IMR-90 (cell line): ENCODE data around the gene SCFD1. TPM values are rescaled to one million over a fixed set of nuclear protein-coding genes. Genes with fewer than 3 reads are reported as not detected.
A peak's percentile ranks its signal among the peaks of the same experiment; 100 is the strongest.

Experiments
- ATAC-seq: fragments of 200-7000 bp; cut with Tn5 transposase; 2 replicates; pipeline ENCODE4 v1.9.1; 2020; ENCODE audit warnings: low read depth, mild to moderate bottlenecking, moderate library complexity
- BruUV-seq: library from RNA; stranded (reverse); fragments of 400-500 nt; replicated peaks from 2 replicates; lab custom pipeline; 2021; lab: Mats Ljungman, UMichigan
- CTCF ChIA-PET: fragments of 300-600 bp; formaldehyde crosslinking; extraction: SDS; loops from one replicate; lab custom pipeline; 2021; ENCODE audit warnings: antibody characterized with exemption; lab: Yijun Ruan, JAX
- POLR2A ChIA-PET: fragments of 300-600 bp; sonication (Branson Sonifier 250); formaldehyde crosslinking; loops from one replicate; lab custom pipeline; 2022; ENCODE audit warnings: antibody characterized with exemption; ENCODE audit not compliant: unreplicated experiment; lab: Charles Lee
- DNase-seq: peaks from one replicate; pipeline ENCODE4 v3.0.0; 2013
- H2AFZ ChIP-seq: replicated peaks from 2 replicates; pipeline ENCODE3; 2013; ENCODE audit warnings: low read length, mild to moderate bottlenecking; ENCODE audit not compliant: poor library complexity
- H2AK5ac ChIP-seq: 2 replicates; pipeline ENCODE4 v1.6.1; 2013; ENCODE audit warnings: low read depth, low read length, inconsistent platforms
- H2AK9ac ChIP-seq: replicated peaks from 2 replicates; pipeline ENCODE3; 2013; ENCODE audit warnings: mild to moderate bottlenecking, low read depth, low read length, moderate library complexity; ENCODE audit not compliant: poor library complexity
- H2BK120ac ChIP-seq: 2 replicates; pipeline ENCODE4 v1.6.1; 2013; ENCODE audit warnings: low read depth, low read length, inconsistent platforms
- H2BK15ac ChIP-seq: 3 replicates; pipeline ENCODE4 v1.6.1; 2013; ENCODE audit warnings: low read depth, low read length, inconsistent platforms
- H2BK20ac ChIP-seq: 2 replicates; pipeline ENCODE4 v1.6.1; 2013; ENCODE audit warnings: low read depth, mild to moderate bottlenecking, inconsistent platforms, low read length, moderate library complexity
- H2BK5ac ChIP-seq: 2 replicates; pipeline ENCODE4 v1.6.1; 2013; ENCODE audit warnings: mild to moderate bottlenecking, low read depth, low read length, inconsistent platforms; ENCODE audit not compliant: poor library complexity, severe bottlenecking
- H3K14ac ChIP-seq: replicated peaks from 2 replicates; pipeline ENCODE4 v1.6.1; 2013; ENCODE audit warnings: low read depth, low read length, inconsistent platforms
- H3K18ac ChIP-seq: 2 replicates; pipeline ENCODE4 v1.6.1; 2013; ENCODE audit warnings: low read depth, low read length, control low read depth
- H3K23ac ChIP-seq: 2 replicates; pipeline ENCODE4 v1.6.1; 2013; ENCODE audit warnings: low read depth, low read length, inconsistent platforms
- H3K27ac ChIP-seq: 2 replicates; pipeline ENCODE4 v1.5.1; 2013; ENCODE audit warnings: mild to moderate bottlenecking, control low read depth, low read length; ENCODE audit not compliant: insufficient read depth
- H3K27me3 ChIP-seq: 2 replicates; pipeline ENCODE4 v1.6.1; 2013; ENCODE audit warnings: low read length; ENCODE audit not compliant: control insufficient read depth, insufficient read depth
- H3K36me3 ChIP-seq: 2 replicates; pipeline ENCODE4 v1.6.1; 2013; ENCODE audit warnings: low read length, mixed read lengths; ENCODE audit not compliant: control insufficient read depth, insufficient read depth
- H3K4ac ChIP-seq: 2 replicates; pipeline ENCODE4 v1.6.1; 2013; ENCODE audit warnings: low read depth, low read length, inconsistent platforms
- H3K4me1 ChIP-seq: 2 replicates; pipeline ENCODE4 v1.6.1; 2013; ENCODE audit warnings: low read length, mixed read lengths; ENCODE audit not compliant: control insufficient read depth, insufficient read depth
- H3K4me2 ChIP-seq: 2 replicates; pipeline ENCODE4 v1.6.1; 2013; ENCODE audit warnings: low read depth, mild to moderate bottlenecking, control low read depth, low read length, moderate library complexity
- H3K4me3 ChIP-seq: 2 replicates; pipeline ENCODE4 v1.5.1; 2013; ENCODE audit warnings: low read depth, mild to moderate bottlenecking, control low read depth, low read length, moderate library complexity; ENCODE audit not compliant: insufficient read depth
- H3K56ac ChIP-seq: 2 replicates; pipeline ENCODE4 v1.6.1; 2013; ENCODE audit warnings: low read length, inconsistent platforms; ENCODE audit not compliant: insufficient read depth; ENCODE audit errors: extremely low read depth
- H3K79me1 ChIP-seq, 2 experiments: 2 replicates each; pipeline ENCODE4 v1.6.1; 2013; ENCODE audit warnings: low read length in 2 of 2, inconsistent platforms in 1 of 2, low read depth in 1 of 2
- H3K9ac ChIP-seq: 2 replicates; pipeline ENCODE4 v1.6.1; 2013; ENCODE audit warnings: low read depth, low read length, control low read depth
- H3K9me1 ChIP-seq: 2 replicates; pipeline ENCODE4 v1.6.1; 2013; ENCODE audit warnings: low read length, inconsistent platforms; ENCODE audit not compliant: insufficient read depth
- H3K9me3 ChIP-seq: 2 replicates; pipeline ENCODE4 v1.6.1; 2013; ENCODE audit warnings: low read length; ENCODE audit not compliant: control insufficient read depth, insufficient read depth
- H4K20me1 ChIP-seq: 2 replicates; pipeline ENCODE4 v1.6.1; 2013; ENCODE audit warnings: low read length, inconsistent platforms; ENCODE audit not compliant: insufficient read depth
- H4K5ac ChIP-seq: 2 replicates; pipeline ENCODE4 v1.6.1; 2013; ENCODE audit warnings: mild to moderate bottlenecking, low read depth, low read length, control low read depth
- H4K8ac ChIP-seq, 2 experiments: 2 replicates each; pipeline ENCODE4 v1.6.1; 2013; ENCODE audit warnings: low read depth in 2 of 2, low read length in 2 of 2, control low read depth in 1 of 2, inconsistent platforms in 1 of 2
- H4K91ac ChIP-seq: 2 replicates; pipeline ENCODE4 v1.6.1; 2013; ENCODE audit warnings: low read depth, low read length, inconsistent platforms; ENCODE audit not compliant: insufficient read depth
- ELK1 ChIP-seq: fragments of 150-350 bp; IDR thresholded peaks from 2 replicates; pipeline ENCODE4 v1.6.1; 2016; ENCODE audit warnings: low read depth, mild to moderate bottlenecking, low read length, moderate library complexity, borderline replicate concordance
- MAZ ChIP-seq: IDR thresholded peaks from 2 replicates; pipeline ENCODE4 v1.6.1; 2012; ENCODE audit warnings: low read depth, mild to moderate bottlenecking, low read length, improper control_type of control experiment, moderate library complexity, borderline replicate concordance
- MXI1 ChIP-seq: IDR thresholded peaks from 2 replicates; pipeline ENCODE4 v1.6.1; 2012; ENCODE audit warnings: low read depth, mild to moderate bottlenecking, low read length, moderate library complexity, borderline replicate concordance
- POLR2A ChIP-seq: IDR thresholded peaks from 2 replicates; pipeline ENCODE4 v1.6.1; 2012; ENCODE audit warnings: mild to moderate bottlenecking, low read depth, low read length
- RAD21 ChIP-seq: IDR thresholded peaks from 2 replicates; pipeline ENCODE4 v1.6.1; 2012; ENCODE audit warnings: low read length, improper control_type of control experiment
- RCOR1 ChIP-seq: IDR thresholded peaks from 2 replicates; pipeline ENCODE4 v1.6.1; 2012; ENCODE audit warnings: mild to moderate bottlenecking, low read length, improper control_type of control experiment; ENCODE audit not compliant: insufficient replicate concordance
- WGBS, 2 experiments: methylation state at CpG; one replicate each; pipeline versions ENCODE4 v1.1.5 to v1.1.7; 2013; ENCODE audit warnings: missing lambda C conversion rate in 2 of 2; ENCODE audit not compliant: insufficient read length in 1 of 2; ENCODE audit errors: extremely low coverage in 2 of 2; 5-methylcytosine and 5-hydroxymethylcytosine counted together
- dilution Hi-C: fragments of 300-500 bp; cut with HindIII; formaldehyde crosslinking; loops from one replicate; pipeline ENCODE4 v1.14.3; 2018; ENCODE audit warnings: low sequenced_read_pairs; ENCODE audit not compliant: unreplicated experiment
- in situ Hi-C: fragments of 300-500 bp; cut with MboI; formaldehyde crosslinking; loops from 3 replicates; pipeline ENCODE4 v1.14.3; 2019; ENCODE audit warnings: low sequenced_read_pairs, inconsistent platforms, mixed read lengths
- intact Hi-C: fragments of 100-400 bp; cut with micrococcal nuclease; formaldehyde crosslinking; loops from 2 replicates; pipeline ENCODE4 v1.10.0; 2022
- polyA plus RNA-seq, 3 experiments: library from polyadenylated mRNA; depleted of rRNA; stranded (reverse); fragments of >200 nt; gene quantifications; 2 replicates each; pipeline ENCODE4 v1.2.3, GENCODE V29; 2012; ENCODE audit warnings: low replicate concordance in 1 of 3
- total RNA-seq: library from RNA; depleted of rRNA; stranded (reverse); fragments of >200 nt; gene quantifications from 2 replicates; pipeline ENCODE4 v1.2.3, GENCODE V29; 2012
- TF ChIP-seq, protein P1 (sequence below): conservative IDR thresholded peaks from 2 replicates; pipeline ENCODE4 v1.5.1; 2012; ENCODE audit warnings: mild to moderate bottlenecking, low read depth, low read length, improper control_type of control experiment

The SCFD1 gene
- total and polyA plus RNA-seq, 2 of the 4 experiments (the other 2 are of a cell fraction) = 51.4 to 74.0 TPM

- CTCF ChIA-PET = no interaction called here
Observed at GRCh38 chr14:30620178-30620577, 1.9 kb upstream of the SCFD1 start.

More at GRCh38 chr14:30620178-30620577, 1.9 kb upstream of the SCFD1 start:
- no TSS peak for BruUV-seq
- Histone ChIP-seq H4K91ac (no peak overlapping the region), H4K20me1 (peaks cover 12% of the 10 kb centered on the region; the same call in 1 of the 2 replicates), H4K8ac (no peak overlapping the region), H3K18ac (no peak overlapping the region), H3K4me3 (no peak overlapping the region), H3K4me2 (no peak overlapping the region; the same call in 1 of the 2 replicates), H3K27ac (no peak overlapping the region), H3K14ac (no peak overlapping the region), H3K9me3 (no peaks in the 10 kb centered on the region), H2AK9ac (no peak overlapping the region), H3K79me1 (peaks cover 4 to 30% of the 10 kb centered on the region in 2 experiments; a peak in 2 of 4 replicates), H3K9me1 (peaks cover 4% of the 10 kb centered on the region; the same call in 1 of the 2 replicates), H3K4ac (no peak overlapping the region), H2BK20ac (no peak overlapping the region), H2AK5ac (no peak overlapping the region), H2BK120ac (no peak overlapping the region), H3K9ac (no peak overlapping the region), H4K5ac (no peak overlapping the region), H3K23ac (no peak overlapping the region), H3K4me1 (peaks cover 3% of the 10 kb centered on the region; the same call in 1 of the 2 replicates), H2BK5ac (no peak overlapping the region), H3K56ac (no peak overlapping the region), H3K36me3 (no peaks in the 10 kb centered on the region; the same call in 1 of the 2 replicates), H3K27me3 (no peaks in the 10 kb centered on the region), H2BK15ac (no peak overlapping the region), H2AFZ (no peak overlapping the region)
- TF ChIP-seq RAD21 (no peak), RCOR1 (no peak), ELK1 (no peak), POLR2A (no peak), MXI1 (no peak), MAZ (no peak)
- TF ChIP-seq, protein P1, sequence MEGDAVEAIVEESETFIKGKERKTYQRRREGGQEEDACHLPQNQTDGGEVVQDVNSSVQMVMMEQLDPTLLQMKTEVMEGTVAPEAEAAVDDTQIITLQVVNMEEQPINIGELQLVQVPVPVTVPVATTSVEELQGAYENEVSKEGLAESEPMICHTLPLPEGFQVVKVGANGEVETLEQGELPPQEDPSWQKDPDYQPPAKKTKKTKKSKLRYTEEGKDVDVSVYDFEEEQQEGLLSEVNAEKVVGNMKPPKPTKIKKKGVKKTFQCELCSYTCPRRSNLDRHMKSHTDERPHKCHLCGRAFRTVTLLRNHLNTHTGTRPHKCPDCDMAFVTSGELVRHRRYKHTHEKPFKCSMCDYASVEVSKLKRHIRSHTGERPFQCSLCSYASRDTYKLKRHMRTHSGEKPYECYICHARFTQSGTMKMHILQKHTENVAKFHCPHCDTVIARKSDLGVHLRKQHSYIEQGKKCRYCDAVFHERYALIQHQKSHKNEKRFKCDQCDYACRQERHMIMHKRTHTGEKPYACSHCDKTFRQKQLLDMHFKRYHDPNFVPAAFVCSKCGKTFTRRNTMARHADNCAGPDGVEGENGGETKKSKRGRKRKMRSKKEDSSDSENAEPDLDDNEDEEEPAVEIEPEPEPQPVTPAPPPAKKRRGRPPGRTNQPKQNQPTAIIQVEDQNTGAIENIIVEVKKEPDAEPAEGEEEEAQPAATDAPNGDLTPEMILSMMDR = no peak
- peak; percentile 73 for DNase-seq
- in situ Hi-C loops = no loop called here
- dilution Hi-C loops = no loop called here
- no CpG with 5 or more reads among the region's 1 CpG for WGBS, 2 experiments
- POLR2A ChIA-PET = no interaction called here
- intact Hi-C loops = loop anchor here (5.0 kb wide), 1 partner anchor 58 kb away; no protein-coding TSS in a partner anchor
- ATAC-seq = no peak
